Right lobe of liver (tissue), 4 donors: ENCODE results near the gene SERINC5.

ENCODE experiments used
- POLR2A ChIP-seq: fragments of 450-650 bp; IDR thresholded peaks from one replicate; pipeline ENCODE4 v1.6.1; 2017; ENCODE audit warnings: antibody characterized with exemption, mild to moderate bottlenecking
- TF ChIP-seq, protein P1 (sequence below), 4 donors: fragments of 200-600 bp in 3 of 4; fragments of 450-650 bp in 1 of 4; IDR thresholded peaks; one replicate each; pipeline versions ENCODE4 v1.5.1 to v1.8.0; 2016 to 2022; ENCODE audit warnings: antibody characterized with exemption in 4 of 4, mild to moderate bottlenecking in 2 of 4
- donor health status: DM: no; HTN: no; CAD: no.
- donor health status: DM: no; HTN: no; CAD: no.
- donor health status: DM: no; HTN: yes; CAD: no.

DNA sequence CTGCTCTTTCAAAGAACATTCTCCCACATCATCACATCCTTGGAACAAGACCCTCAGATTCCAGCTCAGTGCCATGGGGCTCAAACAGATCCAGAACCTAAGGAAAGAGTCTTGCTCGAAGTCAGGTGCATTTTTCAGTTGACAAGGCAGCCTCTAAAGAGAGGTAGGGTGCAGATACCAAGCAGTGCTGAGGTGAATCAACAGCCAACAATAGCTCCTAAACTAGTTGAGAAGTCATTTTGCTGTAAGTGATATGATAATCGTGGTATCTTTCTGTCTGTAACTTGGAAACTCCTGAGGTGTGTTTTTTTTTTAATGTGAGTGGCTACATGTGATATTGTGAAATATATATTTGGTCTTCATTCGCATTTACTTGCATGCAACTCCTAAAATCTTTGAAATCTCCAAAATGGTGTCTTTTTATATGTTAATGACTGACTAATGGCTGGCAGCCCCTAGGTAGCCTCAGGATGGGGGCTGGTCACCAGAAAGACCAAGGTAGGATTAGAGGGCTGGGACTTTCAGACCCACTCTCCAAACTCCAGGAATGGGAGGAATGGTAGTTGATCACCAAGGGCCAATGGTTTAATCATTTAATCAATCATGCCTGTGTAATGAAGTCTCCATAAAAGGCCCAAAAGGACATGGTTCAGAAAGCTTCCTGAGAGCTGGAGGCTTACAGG, 96.6 kb downstream of the SERINC5 start:
- TF ChIP-seq, protein P1, sequence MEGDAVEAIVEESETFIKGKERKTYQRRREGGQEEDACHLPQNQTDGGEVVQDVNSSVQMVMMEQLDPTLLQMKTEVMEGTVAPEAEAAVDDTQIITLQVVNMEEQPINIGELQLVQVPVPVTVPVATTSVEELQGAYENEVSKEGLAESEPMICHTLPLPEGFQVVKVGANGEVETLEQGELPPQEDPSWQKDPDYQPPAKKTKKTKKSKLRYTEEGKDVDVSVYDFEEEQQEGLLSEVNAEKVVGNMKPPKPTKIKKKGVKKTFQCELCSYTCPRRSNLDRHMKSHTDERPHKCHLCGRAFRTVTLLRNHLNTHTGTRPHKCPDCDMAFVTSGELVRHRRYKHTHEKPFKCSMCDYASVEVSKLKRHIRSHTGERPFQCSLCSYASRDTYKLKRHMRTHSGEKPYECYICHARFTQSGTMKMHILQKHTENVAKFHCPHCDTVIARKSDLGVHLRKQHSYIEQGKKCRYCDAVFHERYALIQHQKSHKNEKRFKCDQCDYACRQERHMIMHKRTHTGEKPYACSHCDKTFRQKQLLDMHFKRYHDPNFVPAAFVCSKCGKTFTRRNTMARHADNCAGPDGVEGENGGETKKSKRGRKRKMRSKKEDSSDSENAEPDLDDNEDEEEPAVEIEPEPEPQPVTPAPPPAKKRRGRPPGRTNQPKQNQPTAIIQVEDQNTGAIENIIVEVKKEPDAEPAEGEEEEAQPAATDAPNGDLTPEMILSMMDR (IDR thresholded peaks at IDR 0.05): no peak
- TF ChIP-seq POLR2A: no peak
